BLaER1 (cell line): Measurements from ENCODE around the gene TNRC6A.

Source experiments
- H3K27ac ChIP-seq: shearing (Covaris generic); formaldehyde crosslinking; 2 replicates; pipeline ENCODE4 v1.8.1; 2022
- H3K27me3 ChIP-seq: shearing (Covaris generic); formaldehyde crosslinking; 2 replicates; pipeline ENCODE4 v1.8.1; 2022
- H3K36me3 ChIP-seq: shearing (Covaris generic); formaldehyde crosslinking; 2 replicates; pipeline ENCODE4 v1.8.1; 2022
- H3K4me1 ChIP-seq: shearing (Covaris generic); formaldehyde crosslinking; 2 replicates; pipeline ENCODE4 v1.8.1; 2022
- H3K4me2 ChIP-seq: shearing (Covaris generic); formaldehyde crosslinking; 2 replicates; pipeline ENCODE4 v1.8.1; 2022
- H3K4me3 ChIP-seq: shearing (Covaris generic); formaldehyde crosslinking; 2 replicates; pipeline ENCODE4 v1.8.1; 2022
- H3K9ac ChIP-seq: shearing (Covaris generic); formaldehyde crosslinking; 2 replicates; pipeline ENCODE4 v1.8.1; 2022
- H3K9me3 ChIP-seq: shearing (Covaris generic); formaldehyde crosslinking; 2 replicates; pipeline ENCODE4 v1.8.1; 2022
- H4K20me1 ChIP-seq: shearing (Covaris generic); formaldehyde crosslinking; 2 replicates; pipeline ENCODE4 v1.8.1; 2022
- Cebpa-rat ChIP-seq: shearing (Covaris generic); IDR thresholded peaks from 2 replicates; pipeline ENCODE4 v1.8.1; 2022

TNRC6A gene

GRCh38 chr16:24861461-24861860 lies 132.0 kb downstream of the TNRC6A start:
- H3K27me3 ChIP-seq = no peaks in the 10 kb centered on the region
- TF ChIP-seq Cebpa-rat = no peak
- H3K27ac ChIP-seq = no peak overlapping the region
- no peaks in the 10 kb centered on the region for H3K36me3 ChIP-seq
- H4K20me1 ChIP-seq = no peaks in the 10 kb centered on the region; the same call in 1 of the 2 replicates
- H3K9me3 ChIP-seq = peaks cover 8% of the 10 kb centered on the region
- H3K4me1 ChIP-seq = no peaks in the 10 kb centered on the region
- no peak overlapping the region for H3K4me2 ChIP-seq
- no peak overlapping the region for H3K4me3 ChIP-seq
- no peak overlapping the region for H3K9ac ChIP-seq

- Histone ChIP-seq H4K20me1 (no peaks in the 10 kb centered on the region), H3K4me1 (no peaks in the 10 kb centered on the region), H3K4me2 (no peak overlapping the region)
Measured at GRCh38 chr16:24863582-24864437, 134.4 kb downstream of the TNRC6A start.

GRCh38 chr16:24869033-24869432 lies 139.6 kb downstream of the TNRC6A start:
- Histone ChIP-seq H3K9ac (no peak overlapping the region), H3K4me2 (no peak overlapping the region), H4K20me1 (no peaks in the 10 kb centered on the region), H3K4me1 (no peaks in the 10 kb centered on the region), H3K36me3 (no peaks in the 10 kb centered on the region), H3K4me3 (no peak overlapping the region), H3K27ac (no peak overlapping the region), H3K27me3 (no peaks in the 10 kb centered on the region), H3K9me3 (peaks cover 4% of the 10 kb centered on the region)
- no peak for TF ChIP-seq Cebpa-rat

More at GRCh38 chr16:24863582-24864437, 134.4 kb downstream of the TNRC6A start:
- H3K9me3 ChIP-seq = peaks cover 8% of the 10 kb centered on the region
- no peak overlapping the region for H3K27ac ChIP-seq
- no peak overlapping the region for H3K4me3 ChIP-seq
- no peaks in the 10 kb centered on the region for H3K27me3 ChIP-seq
- H3K36me3 ChIP-seq = no peaks in the 10 kb centered on the region
- no peak for TF ChIP-seq Cebpa-rat
- no peak overlapping the region for H3K9ac ChIP-seq

GRCh38 chr16:24871891-24872290 lies 142.4 kb downstream of the TNRC6A start:
- Histone ChIP-seq H3K9ac (no peak overlapping the region), H3K4me2 (no peak overlapping the region), H3K4me3 (no peak overlapping the region), H3K9me3 (no peaks in the 10 kb centered on the region; the same call in 1 of the 2 replicates), H4K20me1 (no peaks in the 10 kb centered on the region), H3K36me3 (no peaks in the 10 kb centered on the region), H3K4me1 (no peaks in the 10 kb centered on the region), H3K27ac (no peak overlapping the region), H3K27me3 (no peaks in the 10 kb centered on the region)
- no peak for TF ChIP-seq Cebpa-rat

GRCh38 chr16:24873028-24873427 lies 143.6 kb downstream of the TNRC6A start:
- Histone ChIP-seq H3K4me3 (no peak overlapping the region), H3K27ac (no peak overlapping the region), H3K9ac (no peak overlapping the region), H3K4me2 (no peak overlapping the region), H3K9me3 (no peaks in the 10 kb centered on the region; the same call in 1 of the 2 replicates), H3K36me3 (no peaks in the 10 kb centered on the region), H3K4me1 (no peaks in the 10 kb centered on the region), H4K20me1 (no peaks in the 10 kb centered on the region), H3K27me3 (no peaks in the 10 kb centered on the region)
- no peak for TF ChIP-seq Cebpa-rat

- no peak for TF ChIP-seq Cebpa-rat
- Histone ChIP-seq H3K27me3 (no peaks in the 10 kb centered on the region), H3K27ac (no peak overlapping the region), H3K4me2 (no peak overlapping the region), H3K4me1 (no peaks in the 10 kb centered on the region), H3K9me3 (peaks cover 4% of the 10 kb centered on the region), H4K20me1 (no peaks in the 10 kb centered on the region), H3K36me3 (no peaks in the 10 kb centered on the region), H3K9ac (no peak overlapping the region), H3K4me3 (no peak overlapping the region)
Measured at GRCh38 chr16:24875466-24875865, 146.0 kb downstream of the TNRC6A start.
